Cardiac fibroblast (primary cell): Measurements from ENCODE around the gene PRAMEF33.
"Not testable (repeated sequence)": the region's sequence is repeated elsewhere in the genome, so short reads cannot be mapped to it uniquely, and the experiment has no call there.

Source experiments
- DNase-seq, 2 donors: peaks; one replicate each; pipeline versions ENCODE4 v3.0.0 to v3.0.0-alpha.2; 2010; ENCODE audit warnings: low read depth in 2 of 2
- H3K4me3 ChIP-seq, 2 donors: replicated peaks in 1 of 2; 1 replicate in 1 of 2; 2 replicates in 1 of 2; pipeline ENCODE4 v1.5.1; 2011; ENCODE audit warnings: low read depth in 2 of 2, low read length in 2 of 2, mild to moderate bottlenecking in 2 of 2, moderate library complexity in 1 of 2

PRAMEF33 gene

GRCh38 chr1:13303239-13303638, at the start of gene PRAMEF33:
Gene PRAMEF33, plus strand, starts transcription at chr1:13303539. Its CDS starts 2,416 bp downstream, at chr1:13305955.
- DNase-seq, result not testable (repeated sequence)

GRCh38 chr1:13253898-13254297, 49.4 kb upstream of the PRAMEF33 start, which contains the start of gene PRAMEF5:
Gene PRAMEF5, plus strand, starts transcription at chr1:13254198. Its CDS starts 5,071 bp downstream, at chr1:13259269.
- H3K4me3 ChIP-seq, DNase-seq: not testable (repeated sequence)

More at GRCh38 chr1:13303239-13303638, at the start of gene PRAMEF33:
- H3K4me3 ChIP-seq, result not testable (repeated sequence)

GRCh38 chr1:13265124-13265523, 38.2 kb upstream of the PRAMEF33 start:
- not testable (repeated sequence) for DNase-seq, H3K4me3 ChIP-seq

GRCh38 chr1:13277016-13277415, 26.3 kb upstream of the PRAMEF33 start:
- DNase-seq, H3K4me3 ChIP-seq: not testable (repeated sequence)

GRCh38 chr1:13279617-13280016, 23.7 kb upstream of the PRAMEF33 start:
- DNase-seq, H3K4me3 ChIP-seq: not testable (repeated sequence)

- not testable (repeated sequence) for DNase-seq, H3K4me3 ChIP-seq
Measured at GRCh38 chr1:13285037-13285436, 18.3 kb upstream of the PRAMEF33 start, which contains the start of gene PRAMEF8. Gene PRAMEF8, minus strand, starts transcription at chr1:13285137. Its CDS starts 1,046 bp downstream, at chr1:13284091.

GRCh38 chr1:13289030-13289429, 14.3 kb upstream of the PRAMEF33 start:
- H3K4me3 ChIP-seq, DNase-seq: not testable (repeated sequence)

GRCh38 chr1:13297216-13297931, 6.0 kb upstream of the PRAMEF33 start:
- H3K4me3 ChIP-seq, DNase-seq: not testable (repeated sequence)

- H3K4me3 ChIP-seq, DNase-seq: not testable (repeated sequence)
Measured at GRCh38 chr1:13298699-13299098, 4.6 kb upstream of the PRAMEF33 start.

GRCh38 chr1:13302197-13302596, 1.1 kb upstream of the PRAMEF33 start:
- H3K4me3 ChIP-seq, DNase-seq: not testable (repeated sequence)

GRCh38 chr1:13315281-13315680, 11.9 kb downstream of the PRAMEF33 start, which contains the start of gene PRAMEF15:
Gene PRAMEF15, plus strand, starts transcription at chr1:13315581. Its CDS starts 2,827 bp downstream, at chr1:13318408.
- not testable (repeated sequence) for H3K4me3 ChIP-seq, DNase-seq

GRCh38 chr1:13342496-13342895, 39.2 kb downstream of the PRAMEF33 start:
- not testable (repeated sequence) for H3K4me3 ChIP-seq, DNase-seq

GRCh38 chr1:13347034-13347433, 43.7 kb downstream of the PRAMEF33 start, which contains the start of gene PRAMEF14:
Gene PRAMEF14, minus strand, starts transcription at chr1:13347134. Its CDS starts 1,820 bp downstream, at chr1:13345314.
- DNase-seq, H3K4me3 ChIP-seq: not testable (repeated sequence)

- not testable (repeated sequence) for H3K4me3 ChIP-seq
- peak in 1 of 2 donors; percentile 4 for DNase-seq
Measured at GRCh38 chr1:13353476-13353875, 50.1 kb downstream of the PRAMEF33 start.

- H3K4me3 ChIP-seq, DNase-seq: not testable (repeated sequence)
Measured at GRCh38 chr1:13354475-13354874, 51.1 kb downstream of the PRAMEF33 start.
